ENCODE results near the gene SKI.

GRCh38 chr1:2236695-2237677 lies 8.9 kb downstream of the SKI start:
- TF ChIP-seq CTCF (IDR thresholded peaks at IDR 0.05; ENCODE audit: low read depth, low read length) (no peak), EZH2phosphoT487 (IDR thresholded peaks at IDR 0.05; ENCODE audit: low read depth) (no peak)

All from OCI-LY3 (cell line).